NCI-H1092 (cell line): ENCODE measurements around the gene THYN1.

ENCODE experiments used
- DNase-seq: peaks from one replicate; lab custom pipeline; 2025; lab: John Stamatoyannopoulos, UW

THYN1 gene

DNA sequence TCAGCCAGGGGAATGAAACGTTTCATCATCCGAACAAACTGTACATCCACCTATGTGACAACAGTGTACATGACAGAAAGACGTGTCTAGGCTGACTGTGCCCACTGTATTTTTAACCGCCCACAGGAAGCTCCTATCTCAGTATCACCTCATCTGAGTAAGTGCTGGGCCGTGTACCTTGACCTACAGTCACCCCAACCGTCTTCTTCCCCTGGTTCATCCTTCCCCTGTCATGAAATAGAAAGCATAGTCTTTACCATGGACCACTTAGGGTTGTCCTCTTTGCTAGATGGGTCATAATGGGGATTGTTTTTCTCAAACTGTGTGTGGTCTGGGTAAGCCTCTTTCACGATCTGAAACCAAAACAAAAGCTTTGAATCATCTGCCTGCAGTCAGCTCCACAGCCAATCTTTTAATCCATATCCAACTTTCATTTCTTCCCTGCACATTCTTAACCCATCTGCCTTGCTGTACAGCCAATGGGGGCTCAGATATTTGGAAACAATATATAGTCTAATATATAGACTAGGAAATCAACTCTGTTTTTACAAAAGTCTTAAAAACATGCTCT is 4.2 kb downstream of the THYN1 start:
- no peak for DNase-seq

DNA sequence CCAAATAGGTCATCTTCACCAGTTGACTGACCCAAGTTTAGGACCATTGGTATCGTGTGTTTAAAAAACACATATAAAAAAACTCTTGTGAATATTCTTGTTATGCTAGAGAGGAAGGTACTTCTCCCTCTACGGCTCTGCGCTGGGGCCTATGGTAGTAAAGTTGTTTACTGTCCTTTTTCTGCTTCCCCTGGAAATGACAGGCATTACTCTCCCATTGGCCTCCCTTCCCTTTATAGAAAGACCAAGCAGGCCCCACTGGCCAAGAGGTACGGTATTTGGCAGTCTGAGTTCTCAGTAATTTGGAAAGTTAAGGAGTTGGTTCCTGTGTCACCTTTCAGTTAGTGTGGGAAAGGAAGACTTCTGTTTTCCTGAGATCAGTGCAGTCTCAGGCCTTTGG is 6.5 kb downstream of the THYN1 start:
- no peak for DNase-seq

DNA sequence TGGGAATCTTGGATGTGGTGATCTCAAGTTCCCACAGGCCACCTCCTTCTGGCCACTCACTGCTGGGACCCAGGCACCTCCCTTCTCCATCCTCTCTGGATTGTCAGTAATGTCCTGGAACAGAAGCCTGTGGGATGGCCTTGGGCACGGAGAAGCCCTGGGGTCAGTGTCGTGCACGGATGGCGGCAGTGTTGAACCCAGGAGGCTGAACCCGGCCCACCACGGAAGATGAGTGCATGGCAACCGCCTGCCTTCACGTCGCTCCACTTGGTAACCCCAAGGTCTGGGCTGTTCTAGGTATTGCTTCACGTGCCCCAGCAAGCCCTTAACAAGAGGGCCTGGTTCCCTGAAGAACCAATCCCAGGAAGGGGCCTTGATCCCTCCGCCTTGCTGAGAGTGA is 7.1 kb downstream of the THYN1 start:
- no peak for DNase-seq

DNA sequence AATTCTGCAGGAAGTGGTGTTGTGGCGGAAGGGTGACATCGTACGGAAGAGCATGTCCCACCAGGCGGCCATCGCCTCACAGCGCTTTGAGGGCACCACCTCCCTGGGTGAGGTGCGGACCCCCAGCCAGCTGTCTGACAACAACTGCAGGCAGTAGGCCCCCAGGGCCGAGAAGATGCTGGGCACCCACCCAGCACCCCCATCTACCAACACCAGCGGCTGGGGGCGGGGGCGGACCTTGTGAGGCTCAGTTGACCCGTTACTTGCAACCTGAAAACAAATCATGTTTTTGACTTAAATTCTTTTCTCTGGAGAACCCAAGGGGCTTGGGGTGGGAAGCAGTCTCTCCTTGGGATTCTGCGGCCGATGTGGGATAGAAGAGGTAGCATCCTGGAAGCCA is 7.7 kb downstream of the THYN1 start:
- no peak for DNase-seq

DNA sequence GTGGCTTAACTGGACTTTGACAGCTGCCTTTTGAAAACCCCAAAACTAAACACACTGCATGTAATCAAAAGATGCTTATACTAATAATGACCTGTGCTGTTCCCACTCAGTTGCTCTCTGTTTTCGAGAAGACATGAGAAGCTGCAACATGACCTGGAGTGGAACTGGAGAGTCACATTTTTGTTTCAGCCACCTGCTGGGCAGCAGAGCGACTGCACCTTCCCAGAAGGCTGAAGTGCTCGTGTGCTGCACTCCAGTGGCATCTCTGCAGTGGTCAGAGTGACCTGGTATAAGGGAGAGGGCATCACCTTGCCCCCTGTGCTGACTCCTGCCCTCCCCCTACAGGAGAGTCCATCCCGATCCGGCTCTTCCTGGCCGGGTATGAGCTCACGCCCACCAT is 8.6 kb downstream of the THYN1 start:
- no peak for DNase-seq

DNA sequence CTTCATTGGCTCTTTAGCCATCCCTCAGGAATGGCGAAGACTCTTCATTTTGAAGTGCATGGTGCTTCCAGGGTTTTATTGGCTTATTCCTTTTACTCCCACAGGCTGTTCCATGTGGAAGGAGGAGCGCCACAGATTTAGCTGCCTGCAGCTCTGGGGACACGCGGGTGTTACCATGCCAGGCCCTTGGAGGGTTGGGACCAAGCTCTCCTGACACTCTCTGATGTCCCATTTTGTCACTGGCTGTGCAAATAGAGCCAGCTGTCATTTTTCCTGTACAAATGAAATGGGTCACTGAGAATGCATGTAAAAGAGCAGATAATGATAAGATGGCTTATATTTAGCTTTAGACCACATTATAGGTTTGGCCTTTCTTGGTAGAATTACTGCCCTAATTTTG is 9.2 kb downstream of the THYN1 start:
- no peak for DNase-seq

DNA sequence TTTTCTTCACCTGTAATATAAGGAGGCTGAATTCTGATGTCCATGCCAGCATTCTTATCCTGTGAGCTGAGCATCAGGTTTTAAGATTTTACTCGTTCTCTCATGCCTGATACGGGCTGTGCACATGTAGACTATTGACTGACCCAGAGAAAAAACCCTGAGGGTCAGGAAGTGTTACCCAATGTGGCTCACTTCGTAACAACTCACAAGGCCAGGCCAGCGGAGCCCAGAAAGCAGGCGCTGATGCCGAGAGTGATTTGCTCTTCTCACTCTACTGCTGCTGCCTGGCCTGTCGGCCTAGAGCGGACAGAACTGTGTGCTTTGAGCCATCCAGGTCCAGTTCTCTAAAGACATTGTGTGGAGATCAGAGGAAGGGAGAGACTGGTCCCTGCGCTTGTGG is 10.8 kb downstream of the THYN1 start:
- no peak for DNase-seq

DNA sequence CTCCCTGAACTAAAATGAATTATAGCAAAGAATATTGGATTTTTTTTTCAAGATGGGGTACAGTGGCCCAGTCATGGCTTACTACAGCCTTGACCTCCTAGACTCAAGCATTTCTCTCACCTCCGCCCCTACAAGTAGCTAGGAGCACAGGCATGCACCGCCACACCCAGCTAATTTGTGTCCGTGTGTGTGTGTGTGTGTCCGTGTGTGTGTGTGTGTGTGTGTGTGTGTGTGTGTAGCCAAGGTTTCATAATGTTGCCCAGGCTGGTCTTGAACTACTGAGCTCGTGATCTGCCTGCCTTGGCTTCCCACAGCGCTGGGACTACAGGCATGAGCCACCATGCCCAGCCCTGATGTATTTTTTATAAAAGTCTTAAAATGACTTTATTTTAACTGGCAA is 12.6 kb downstream of the THYN1 start:
- no peak for DNase-seq

DNA sequence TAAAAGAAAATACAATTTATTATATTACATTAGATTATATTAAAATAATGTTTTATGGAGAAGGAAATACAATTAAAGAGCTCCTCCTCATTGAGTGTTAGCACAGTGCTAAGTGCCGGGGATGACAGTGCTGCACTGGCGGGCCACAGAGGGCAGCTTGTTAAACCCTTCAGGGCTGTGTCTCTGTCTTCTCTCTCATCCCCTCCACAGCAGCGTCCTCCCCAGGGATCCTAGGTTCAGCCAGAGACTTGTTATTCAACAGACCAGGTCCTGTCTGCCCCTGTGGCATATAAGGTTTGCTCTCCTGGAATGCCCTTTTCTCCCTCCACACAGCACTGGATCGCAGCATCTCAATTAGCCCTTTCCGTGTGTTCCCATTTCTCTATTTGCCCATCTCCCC is 14.2 kb downstream of the THYN1 start:
- no peak for DNase-seq

DNA sequence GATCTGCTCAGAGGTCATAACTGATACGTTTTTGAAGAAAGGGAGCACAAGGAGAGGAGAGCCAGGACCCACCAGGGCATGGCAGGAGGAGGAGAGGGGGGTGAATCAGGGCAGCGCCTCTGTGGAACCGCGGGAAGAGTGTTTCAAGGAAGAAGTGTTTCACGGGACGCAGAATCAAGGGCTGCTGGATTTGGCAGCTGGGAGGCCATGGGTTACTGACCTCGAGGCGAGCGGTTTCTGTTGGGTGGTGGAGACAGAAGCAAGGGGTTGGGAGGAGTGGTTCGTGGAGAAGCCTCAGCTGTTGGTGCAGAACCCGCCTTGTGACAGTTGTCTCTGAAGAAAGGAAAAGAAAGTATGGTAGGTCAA is 15.6 kb downstream of the THYN1 start:
- no peak for DNase-seq

DNA sequence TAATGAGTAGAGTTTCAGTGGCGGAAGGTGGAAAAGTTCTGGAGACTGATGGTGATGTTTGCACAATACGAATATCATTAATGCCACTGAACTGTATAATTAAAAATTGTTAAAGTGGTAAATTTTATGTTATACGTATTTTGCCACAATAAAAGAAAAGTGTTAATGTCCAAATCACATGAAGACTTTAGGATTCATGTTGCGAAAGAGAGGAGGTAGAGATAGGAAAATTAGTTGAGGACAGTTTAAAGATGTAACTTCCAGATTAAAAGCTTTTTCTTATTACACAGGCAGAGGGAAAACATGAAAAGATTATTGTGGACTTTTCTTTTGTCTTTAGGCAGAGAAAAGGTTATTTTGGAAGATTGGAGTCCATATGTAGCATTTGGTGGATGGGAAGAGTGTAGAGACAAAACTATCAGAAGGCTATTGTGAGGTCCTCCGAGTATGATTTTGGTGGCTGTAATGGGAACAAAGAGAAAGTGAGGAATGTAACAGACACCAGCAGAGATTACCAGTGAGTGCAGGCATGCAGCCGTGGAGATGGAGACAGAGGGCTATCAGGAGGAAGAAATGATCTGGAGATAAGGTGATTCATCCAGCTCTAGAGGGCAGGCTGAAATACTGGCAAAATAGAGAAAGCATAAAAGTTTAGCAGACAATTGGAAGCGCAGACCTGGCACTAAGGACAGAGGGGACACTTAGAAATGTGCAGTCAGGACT is 16.2 kb downstream of the THYN1 start:
- no peak for DNase-seq

DNA sequence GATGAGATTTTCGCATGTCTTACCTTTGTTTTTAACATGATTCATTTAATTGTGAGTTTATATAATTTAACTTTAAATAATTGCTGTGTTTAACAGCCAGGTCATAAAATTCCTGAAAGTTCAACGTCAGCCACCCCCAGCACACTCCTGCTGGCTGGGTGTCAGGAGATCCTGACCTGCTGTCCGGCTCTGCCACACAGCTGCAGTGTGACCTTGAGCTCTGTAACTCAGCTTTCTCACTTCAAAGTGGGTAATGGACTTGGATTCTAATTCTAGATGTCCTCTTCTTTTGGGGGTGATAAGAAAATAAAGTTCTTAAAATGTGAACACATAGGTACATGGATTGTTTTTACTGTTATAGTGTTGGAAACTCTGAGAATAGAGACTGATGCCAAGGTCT is 17.8 kb downstream of the THYN1 start:
- no peak for DNase-seq

DNA sequence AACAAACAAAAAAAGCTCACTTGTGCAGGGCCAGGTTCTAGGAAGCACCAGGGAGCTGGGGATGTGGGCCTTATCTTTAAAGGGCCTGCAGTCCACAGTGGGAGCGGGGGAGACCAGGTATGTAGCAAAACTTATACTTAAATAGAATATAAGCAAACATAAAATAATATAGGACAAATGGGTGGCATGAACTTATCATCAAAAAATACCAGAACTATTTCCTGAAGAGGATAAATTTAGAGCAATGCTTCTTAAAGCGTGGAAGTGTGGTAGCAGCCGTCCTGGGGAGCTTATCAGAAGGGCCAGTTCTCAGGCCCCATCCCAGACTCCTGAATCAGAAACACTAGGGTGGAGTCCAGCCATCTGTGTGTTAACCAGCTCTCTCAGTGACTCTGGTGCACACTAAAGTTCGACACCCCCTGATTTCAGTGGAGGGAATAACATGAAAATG is 19.4 kb downstream of the THYN1 start:
- DNase-seq, result no peak

DNA sequence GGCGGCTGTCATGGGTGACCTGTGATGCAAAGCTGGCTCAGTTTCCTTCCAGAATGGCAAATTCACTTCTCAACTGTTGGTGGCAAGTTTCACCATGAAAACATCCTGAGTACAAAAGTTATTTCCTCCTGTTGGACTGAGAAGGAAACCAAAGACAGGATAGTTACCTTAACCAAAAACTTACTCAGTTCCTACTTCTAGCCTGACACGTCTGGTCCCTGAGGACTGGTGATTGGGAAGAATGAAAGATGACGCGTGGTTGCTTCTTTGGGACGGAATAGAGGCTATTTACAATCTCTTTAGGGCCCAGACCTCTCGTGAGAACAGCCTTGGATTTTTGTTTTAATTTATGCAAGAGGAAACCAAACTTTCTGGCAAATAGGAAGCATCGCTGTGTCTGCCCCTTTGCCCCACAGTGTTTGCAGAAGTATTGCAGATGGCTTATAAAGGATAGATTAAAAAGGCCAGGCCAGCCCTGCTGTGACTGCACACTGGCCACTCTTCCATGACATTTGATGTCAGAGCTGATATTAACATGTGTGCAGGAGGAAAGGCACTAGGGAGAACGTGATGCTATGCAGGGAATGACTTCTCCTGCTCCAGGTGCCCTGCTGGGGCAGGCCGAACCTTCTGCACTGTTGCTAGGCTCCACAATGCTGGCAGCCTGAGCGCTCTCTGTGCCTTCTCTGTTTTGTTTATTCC is 21.0 kb downstream of the THYN1 start:
- no peak for DNase-seq

DNA sequence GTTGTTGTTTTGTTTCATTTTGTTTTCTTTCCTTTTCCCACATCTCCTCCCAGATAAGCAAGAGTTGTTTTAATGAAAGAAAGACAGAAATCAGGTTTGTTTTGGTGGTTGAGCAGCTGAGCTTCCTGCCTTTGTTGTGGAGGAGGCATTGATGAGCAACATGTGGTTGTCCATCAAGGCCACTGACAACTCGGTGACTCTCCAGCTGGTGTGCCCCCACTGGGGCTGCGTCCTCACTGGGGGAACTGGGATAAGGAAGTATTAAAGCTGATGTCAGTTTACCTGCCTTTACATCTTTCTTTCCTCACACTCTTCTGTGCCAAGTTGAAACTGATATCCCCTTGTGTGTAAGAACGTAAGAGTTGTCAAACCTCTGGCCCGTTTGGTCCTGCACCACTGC is 22.8 kb downstream of the THYN1 start:
- DNase-seq, result no peak

DNA sequence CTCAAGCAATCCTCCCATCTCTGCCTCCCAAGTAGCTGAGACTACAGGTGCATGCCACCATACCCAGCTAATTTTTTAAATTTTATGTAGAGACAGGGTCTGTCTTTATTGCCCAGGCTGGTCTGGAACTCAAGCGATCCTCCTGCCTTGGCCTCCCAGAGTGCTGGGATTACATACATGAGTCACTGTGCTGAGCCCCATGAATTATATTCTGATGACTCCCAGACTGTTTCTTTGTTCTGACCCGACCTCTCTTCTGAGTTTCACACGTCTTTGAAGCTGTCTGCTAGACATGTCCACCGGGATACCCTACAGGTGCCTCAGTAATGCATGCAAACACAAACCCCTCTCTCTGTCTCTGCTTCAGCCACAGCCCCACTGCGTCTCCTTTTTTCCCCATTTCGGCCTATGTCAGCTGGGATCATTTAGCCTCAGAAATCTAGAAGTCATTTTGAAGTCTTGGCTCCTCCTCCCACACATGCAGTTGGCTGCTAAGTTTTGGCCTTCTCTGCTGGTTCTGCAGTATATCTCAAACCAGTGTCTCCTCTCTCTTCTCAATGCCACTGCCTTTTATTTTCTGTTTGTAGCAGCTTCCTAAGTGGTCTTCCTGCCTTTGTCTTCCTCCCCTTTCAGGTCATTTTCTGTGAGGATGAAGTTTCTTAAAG is 23.9 kb downstream of the THYN1 start:
- DNase-seq, result no peak

DNA sequence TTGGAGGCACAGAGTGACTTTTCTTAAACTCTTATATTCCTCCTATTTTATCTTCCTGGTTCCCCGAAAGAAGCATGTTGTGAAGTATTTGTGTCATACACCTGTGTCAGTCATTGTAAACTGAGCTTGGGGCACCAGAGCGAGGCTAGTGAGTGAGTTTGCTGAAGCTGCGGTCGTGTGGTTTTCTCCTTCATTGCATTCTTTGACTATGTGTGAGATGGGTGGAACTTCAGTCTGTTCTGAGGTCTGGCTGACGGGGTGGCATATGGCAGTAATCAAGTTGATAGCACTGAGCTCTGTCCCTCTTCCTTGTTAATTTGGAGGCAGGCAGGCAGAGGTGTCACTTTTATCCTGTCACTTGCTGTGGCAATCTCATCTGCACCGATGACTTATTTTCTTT is 24.5 kb downstream of the THYN1 start:
- no peak for DNase-seq

DNA sequence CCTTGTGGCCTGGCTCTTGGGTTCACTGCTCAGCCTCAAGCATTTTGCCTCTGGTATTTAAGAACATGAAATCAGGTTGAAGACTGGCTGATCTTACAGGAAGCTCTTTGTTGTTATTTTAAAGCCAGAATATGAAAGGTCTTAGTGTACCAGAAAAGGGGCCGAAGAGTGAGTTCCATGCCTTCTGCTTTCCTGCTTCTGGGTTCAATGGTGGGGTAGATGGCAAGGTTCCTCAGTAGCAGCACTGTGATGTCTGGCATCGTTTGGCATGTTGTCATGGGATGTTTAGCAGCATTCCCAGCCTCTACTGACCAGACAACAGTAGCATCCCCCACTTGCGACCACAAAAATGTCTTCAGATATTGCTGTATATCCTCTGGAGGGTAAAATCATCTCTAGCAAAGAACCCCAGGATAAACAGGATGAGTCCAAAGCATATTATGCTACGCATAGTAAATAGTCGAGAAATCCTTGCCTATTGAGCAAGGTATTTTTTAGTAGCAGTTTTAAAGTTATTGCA is 26.3 kb downstream of the THYN1 start:
- DNase-seq, result no peak

DNA sequence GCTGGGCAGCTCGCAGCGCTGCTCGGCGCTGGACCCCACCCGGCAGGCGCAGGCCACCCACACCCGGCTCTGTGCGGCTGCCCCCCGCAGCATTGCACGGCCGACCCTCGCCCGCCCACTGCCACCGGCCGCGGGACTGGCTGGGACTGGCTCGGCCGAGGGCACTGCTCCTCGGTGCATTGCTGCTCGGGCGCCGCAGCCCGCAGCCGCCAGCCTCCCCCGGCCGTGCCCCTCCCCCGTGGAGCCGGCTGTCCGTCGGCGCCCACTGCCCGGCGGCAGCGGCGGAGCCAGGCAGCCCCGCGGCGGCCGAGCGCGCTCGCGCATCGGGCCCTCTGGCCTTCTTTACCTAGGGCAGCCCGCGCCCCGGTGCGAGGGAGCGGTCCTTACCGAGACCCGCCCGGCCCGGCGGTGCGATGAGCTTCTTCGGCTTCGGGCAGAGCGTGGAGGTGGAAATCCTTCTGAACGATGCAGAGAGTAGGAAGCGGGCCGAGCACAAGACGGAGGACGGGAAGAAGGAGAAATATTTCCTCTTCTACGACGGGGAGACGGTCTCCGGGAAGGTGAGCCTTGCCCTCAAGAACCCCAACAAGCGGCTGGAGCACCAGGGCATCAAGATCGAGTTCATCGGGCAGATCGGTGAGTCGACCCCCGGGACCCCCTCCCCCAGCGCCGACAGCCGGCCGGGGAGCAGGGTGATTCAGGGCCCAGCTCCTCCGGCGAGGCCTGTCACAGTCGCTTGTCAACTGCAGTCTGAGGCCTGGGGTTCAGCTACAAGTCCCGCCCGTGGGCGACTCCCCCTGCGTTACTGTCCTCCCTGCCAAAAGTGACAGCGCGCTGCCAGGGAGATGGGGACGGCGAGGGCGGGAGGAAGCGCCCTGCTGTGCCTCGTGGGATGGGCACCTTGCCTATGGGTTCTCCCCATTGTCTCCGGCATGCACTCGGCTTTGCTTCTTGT is 28.2 kb downstream of the THYN1 start:
- peak; percentile 77 for DNase-seq

DNA sequence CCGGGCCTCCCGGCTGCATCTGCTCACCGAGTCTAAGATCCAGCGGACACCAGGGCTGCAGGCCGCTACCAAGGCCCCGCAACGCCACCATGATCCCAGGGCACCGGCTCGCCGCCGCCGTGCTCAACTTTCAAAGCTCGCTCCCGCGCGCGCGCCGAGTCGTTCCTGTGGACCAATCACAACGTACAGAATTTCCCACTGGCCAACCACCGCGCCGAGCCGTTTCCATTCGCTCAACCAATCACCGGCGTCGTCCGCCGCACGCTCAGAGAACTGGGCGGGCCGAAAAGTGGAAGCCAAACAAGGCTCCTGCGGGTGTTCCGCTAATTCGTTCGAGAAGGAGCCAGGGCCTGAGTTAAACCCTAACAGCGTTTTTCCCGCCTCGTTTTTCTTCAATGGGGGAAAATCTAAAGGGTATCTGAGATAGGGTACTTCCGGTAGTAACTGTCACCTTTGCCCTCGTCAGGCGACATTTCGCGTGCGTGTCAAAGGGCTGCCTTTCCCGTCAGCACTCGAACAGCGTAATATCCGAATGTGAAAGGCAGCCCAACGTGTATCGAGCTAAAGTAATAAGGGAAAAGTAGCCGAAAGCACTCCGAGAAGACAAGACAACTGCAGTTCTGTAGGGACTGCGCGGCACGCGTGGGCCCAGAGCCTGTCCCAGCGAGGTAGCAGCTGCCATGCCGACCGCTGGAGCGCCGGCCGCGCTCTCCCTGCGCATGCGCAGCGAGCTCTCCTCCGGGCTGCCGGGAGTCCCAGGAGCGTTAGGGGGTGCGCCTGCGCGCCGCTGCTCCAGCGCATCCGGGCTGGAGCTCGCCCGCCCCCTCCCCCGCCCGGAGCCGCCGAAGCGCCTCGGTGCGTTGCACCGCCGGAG is 29.1 kb downstream of the THYN1 start, which contains the start of the genes NCAPD3 and VPS26B:
TSS of gene NCAPD3 (minus strand) at position 132 of the 874 bp plus-strand sequence. CDS start at position 91, 41 bp downstream.
TSS of gene VPS26B (plus strand) at position 836 of the 874 bp plus-strand sequence. CDS start 452 bp downstream, outside the sequence.
- DNase-seq, result peak; percentile 97
